Stimulated activated CD4-positive, alpha-beta T cell treated with anti-CD3 and anti-CD28 coated beads, TNF-alpha, amount 100 ng/mL, for 4 hours (primary cell): ENCODE data around the gene GNG8.
A peak's percentile ranks its signal among the peaks of the same experiment; 100 is the strongest.

Experiments used
- DNase-seq, 3 experiments: peaks; one replicate each; pipeline ENCODE4 v3.0.0-alpha.2; 2020; ENCODE audit warnings: low read depth in 3 of 3

Gene GNG8

DNA sequence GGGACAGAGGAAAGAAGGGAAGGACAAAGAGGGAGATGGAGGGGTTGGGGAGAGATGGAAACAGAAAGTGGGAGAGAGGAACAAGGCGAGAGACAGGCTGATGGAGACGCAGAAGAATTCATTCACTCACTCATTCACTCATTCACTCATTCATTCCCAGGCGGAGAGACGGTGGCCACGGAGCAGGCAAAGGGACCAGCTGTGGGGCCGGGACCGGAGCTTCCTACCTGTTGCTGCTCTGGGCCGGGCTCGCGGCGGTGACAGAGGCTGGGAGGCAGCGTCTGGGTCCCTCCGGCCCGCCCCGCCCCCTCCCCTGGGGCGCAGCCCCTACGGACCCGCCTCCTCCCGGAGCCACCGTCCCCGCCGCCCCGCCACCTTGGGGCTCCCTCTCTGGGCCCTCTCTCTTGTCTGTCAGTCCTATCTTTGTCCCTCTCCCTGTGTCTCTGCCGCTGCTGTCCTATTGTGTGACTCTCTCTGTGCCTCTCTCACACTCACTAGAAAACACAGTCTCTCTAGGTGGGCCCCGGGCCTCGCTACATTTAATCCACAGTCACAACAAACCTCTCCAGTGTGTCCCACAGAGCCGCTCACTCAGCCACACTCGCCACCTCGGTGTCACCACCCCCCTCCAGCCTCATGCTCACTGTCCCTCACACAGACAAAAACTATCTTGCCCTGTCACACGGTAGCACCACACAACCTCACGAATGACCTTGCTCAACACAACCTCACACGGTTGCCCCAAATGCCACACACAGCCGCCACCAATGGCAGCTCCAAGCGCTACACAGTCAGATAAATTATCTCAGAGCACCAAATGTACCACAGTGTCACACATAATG is at the start of gene GNG8:
Gene GNG8, minus strand, starts transcription at position 283 of the 842 bp plus-strand sequence. CDS start 1,520 bp downstream, outside the sequence.
- DNase-seq, result no peak

DNA sequence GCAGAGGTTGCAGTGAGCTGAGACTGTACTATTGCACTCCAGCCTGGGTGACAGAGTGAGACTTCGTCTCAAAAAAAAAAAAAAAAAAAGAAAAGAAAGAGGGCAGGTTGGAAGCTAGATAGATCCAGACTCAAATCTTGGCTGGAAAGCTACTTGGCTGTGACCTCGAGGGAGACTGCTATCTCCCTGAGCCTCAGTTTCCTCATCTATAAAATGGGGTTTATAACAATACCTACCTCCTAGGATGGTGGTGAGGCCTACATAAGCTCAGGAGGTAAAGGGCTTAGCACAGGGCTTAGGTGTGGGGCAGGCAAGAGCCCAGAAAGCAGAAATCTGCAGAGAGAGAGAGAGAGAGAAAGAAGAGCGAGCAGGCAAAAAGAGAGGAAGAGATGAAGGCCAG is 49.2 kb upstream of the GNG8 start:
- DNase-seq, result no peak

- peak; percentile 21 to 42 (median 34) for DNase-seq
These were observed 42.2 kb upstream of the GNG8 start for GRCh38 chr19:46678110-46678732.

DNA sequence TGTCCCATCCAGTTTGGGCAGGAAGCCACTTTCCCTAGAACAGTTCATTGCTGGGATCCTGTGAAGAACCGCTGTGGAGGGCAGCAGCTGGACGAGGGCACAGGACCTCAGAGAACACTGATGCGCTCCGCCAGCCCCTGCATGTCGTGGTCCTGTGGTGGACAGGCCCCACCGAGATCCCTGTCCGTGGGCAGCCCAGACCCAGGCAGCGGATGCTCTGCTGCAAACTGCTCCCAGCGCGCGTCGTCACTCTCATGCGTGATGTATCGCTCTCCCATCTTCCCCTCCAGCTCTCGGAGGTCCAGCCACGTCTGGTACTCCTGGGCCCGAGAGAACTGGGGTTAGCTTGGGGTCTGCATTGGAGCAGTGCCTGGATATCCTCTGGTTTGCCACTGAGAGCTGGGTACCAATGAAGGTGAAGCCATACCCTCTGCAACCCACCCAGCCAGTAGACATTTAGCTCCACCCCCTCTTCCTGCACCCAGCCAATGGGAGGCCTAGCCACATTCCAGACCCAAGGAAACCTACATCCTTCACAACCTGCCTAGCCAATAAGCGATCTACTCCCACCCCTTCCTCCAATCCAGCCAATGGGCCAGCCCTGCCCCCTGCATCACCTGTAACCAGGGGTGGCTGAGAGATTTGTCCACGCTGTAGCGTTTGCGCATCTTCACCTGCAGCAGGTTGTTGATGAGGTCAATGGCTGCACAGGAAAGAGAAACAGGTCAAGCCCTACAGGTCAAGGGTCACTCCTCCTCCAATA is 38.6 kb upstream of the GNG8 start:
- DNase-seq, result no peak

DNA sequence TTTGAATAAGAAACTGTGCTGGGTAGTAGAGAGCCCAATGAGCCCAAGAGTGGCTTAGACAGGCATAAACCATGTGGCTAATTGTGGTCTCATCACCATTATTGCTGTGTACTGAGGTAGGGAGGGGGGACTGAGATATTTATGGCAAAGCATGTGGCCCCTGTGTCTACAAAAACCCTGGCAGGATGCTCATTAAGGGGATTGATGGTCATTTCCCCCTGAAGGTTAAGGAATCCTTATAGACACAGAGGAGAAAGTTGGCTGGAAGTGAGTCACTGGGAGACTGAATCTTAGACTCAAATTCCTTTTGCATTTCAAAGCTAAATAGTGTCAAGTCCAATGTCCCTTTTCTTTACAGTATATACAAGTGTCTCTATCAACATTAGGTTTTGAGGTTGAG is 34.8 kb upstream of the GNG8 start:
- DNase-seq, result no peak

- DNase-seq, result no peak
These were observed 32.7 kb upstream of the GNG8 start for GRCh38 chr19:46668662-46669061.

DNA sequence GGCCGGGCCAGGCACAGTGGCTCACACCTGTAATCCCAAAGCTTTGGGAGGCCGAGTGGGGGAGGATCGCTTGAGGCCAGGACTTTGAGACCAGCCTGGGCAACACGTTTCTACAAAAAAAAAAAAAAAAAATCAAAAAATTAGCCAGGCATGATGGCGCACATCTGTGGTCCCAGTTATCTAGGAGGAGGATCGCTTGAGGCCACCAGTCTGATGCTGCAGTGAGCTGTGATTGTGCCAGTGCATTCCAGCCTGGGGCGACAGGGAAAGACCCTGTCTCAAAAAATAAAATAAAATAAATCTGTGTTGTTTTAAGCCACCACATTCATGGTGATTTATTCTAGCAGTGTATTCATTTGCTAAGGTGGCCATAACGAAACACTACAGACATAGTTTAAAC is 29.1 kb upstream of the GNG8 start:
- DNase-seq, result no peak

DNA sequence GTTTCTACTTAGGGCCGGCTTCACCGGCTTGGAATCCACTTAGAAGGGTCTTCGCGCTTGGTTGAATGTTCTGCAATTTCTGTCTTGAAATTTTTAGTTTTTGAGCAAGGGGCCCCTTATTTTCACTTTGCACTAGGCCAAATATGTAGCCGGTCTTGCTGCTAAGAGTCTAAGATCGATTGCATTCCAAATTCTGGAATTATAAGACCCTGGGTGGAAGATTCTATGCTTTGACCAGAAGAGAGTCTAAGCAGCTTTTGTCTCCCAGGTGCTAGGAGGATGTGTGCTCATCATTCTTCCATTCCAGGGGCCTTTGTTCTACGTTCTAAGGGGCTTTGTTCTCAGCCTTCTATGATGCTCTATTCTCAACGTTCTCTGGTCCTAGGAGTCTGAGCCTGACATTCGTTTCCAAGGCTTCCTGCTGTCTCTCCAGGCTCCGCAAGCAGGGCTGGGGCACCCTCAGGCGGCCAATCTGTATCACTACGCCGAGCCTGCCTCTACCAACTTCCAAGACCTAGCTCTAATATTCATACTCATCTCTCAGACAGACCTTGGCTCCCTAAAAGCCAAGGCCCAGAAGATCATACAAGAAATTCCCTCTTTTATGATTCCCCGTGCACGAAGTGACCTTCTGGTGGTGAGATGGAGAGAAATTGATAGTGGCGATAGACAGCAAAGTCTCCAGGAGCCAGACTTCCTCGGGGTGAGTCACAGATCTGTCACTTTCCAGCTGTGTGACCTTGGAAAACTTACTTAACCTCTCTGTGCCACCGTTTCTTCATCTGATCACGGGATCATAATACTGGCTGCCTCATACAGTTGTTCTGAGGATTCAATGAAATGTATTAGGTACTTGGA is 26.0 kb upstream of the GNG8 start:
- DNase-seq, result peak in 2 of 3 experiments; percentile 55 to 60

DNA sequence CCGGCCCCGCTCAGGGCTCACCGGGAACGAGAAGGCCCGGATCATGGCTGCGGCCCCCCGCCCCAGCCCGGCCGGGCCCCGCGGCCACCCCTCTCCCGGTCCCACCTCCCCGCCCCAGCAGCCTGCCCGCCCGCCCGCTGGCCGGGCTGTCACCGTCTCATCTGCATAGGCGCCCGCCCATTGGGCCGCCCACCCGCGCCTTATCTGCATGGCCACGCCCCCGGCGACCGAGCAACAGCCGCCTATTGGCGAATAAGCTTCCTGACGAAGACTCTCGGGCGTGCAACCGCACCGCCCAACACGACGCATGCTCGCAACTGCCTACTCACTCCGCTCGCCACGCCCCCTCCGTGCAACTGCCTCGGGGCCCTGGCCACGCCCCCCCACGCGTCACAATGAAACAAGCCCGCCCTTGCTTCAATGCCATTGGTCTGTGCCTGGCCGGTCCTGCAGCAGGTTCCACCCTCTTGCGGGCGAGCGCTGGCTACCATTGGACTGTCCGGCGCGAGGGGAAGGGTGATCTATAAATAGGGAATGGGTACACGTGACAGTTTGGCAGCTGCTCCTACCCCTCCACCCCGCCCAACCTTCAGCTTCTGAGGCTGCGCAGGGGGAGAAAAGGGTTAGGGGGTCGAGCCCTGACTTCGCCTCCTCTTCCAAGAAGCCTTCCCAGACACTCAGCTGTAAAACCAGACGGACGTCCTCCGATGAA is 25.2 kb upstream of the GNG8 start, which contains the start of gene DACT3:
Gene DACT3, minus strand, starts transcription at position 163 of the 712 bp plus-strand sequence. Its CDS starts 118 bp downstream, at position 45.
- DNase-seq, result peak; percentile 100

DNA sequence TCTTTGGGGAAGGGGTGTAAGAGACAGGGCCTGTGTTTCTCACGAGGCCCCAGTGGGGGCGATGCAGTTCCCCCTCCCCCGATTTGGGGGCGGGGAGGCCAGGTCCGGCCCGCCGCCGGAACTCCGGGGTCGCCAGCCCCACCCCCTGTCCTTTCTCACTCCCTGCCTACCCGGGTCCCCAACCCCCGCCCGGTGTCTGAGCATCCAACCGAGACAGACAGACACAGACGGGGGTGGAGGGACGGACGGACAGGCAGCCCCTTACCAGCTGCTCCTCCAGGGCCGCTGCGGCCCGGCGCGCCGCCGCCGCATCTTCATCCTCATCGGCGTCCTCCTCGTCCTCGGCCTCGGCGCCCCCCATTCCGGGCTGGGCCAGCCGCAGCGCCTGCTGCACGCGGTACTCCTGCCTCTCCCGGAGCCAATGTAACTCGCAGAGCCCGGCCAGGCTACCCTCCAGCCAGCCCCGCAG is 24.6 kb upstream of the GNG8 start:
- DNase-seq, result no peak

- no peak for DNase-seq
These were observed 24.1 kb upstream of the GNG8 start for GRCh38 chr19:46660008-46660517.

DNA sequence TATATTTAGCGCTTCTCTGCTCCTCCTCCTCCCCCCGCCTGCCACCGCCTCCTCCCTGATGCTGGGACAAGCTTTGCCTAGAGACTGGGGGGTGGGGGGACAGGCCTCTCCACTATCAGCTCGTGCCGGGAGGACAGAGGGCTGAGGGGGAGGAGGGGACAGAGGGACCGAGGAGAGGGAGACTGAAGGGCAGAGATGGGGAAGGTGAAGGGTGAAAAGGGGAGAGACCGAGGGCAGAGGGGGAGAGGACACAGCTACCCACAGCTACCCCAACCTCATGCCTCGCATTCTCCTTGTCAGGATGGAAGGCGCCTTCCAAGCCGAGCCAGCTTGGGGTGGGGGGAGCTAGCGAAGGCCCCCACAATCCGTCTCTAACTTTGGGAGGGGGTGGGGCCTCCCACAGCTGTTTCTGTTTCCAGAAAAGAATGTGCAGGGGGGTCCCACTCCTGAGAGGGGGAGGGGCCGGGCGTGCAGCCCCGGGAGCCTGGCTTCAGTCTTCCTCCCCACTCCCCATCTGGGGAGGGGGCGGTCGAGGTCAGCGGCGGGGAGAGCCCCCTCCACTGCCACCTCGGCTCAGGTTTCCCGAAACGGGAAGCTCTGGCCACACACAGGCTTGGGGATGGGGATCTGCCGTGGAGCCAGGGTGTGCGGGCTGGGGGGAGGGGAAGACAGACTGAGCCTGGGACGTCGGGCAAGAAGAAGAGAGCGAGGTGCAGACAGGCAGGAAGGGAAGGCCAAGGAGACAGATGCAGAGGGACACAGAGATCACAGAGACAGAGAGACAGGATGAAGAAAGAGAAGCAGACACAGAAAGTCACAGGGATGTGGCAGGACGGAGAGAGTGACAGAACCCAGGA is 23.4 kb upstream of the GNG8 start:
- no peak for DNase-seq

- no peak for DNase-seq
These were observed 20.5 kb upstream of the GNG8 start for GRCh38 chr19:46656541-46656940.

- no peak for DNase-seq
These were observed 18.7 kb upstream of the GNG8 start for GRCh38 chr19:46654621-46655152.

DNA sequence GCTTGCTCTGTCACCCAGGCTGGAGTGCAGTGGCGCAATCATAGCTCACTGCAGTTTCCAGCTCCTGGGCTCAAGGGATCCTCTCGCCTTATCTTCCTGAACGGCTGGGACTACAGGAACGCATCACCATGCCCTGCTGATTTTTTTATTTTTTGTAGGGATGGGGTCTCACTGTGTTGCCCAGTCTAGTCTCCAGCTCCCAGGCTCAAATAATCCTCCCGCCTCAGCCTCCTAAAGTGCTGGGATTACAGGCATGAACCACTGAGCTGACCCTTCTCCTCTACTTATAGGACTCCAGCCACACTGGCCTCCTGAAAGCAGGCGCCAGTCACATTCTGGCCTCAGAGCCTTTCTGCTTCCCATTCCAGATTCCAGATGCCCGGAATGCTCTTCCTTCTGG is 14.4 kb upstream of the GNG8 start:
- DNase-seq, result no peak

DNA sequence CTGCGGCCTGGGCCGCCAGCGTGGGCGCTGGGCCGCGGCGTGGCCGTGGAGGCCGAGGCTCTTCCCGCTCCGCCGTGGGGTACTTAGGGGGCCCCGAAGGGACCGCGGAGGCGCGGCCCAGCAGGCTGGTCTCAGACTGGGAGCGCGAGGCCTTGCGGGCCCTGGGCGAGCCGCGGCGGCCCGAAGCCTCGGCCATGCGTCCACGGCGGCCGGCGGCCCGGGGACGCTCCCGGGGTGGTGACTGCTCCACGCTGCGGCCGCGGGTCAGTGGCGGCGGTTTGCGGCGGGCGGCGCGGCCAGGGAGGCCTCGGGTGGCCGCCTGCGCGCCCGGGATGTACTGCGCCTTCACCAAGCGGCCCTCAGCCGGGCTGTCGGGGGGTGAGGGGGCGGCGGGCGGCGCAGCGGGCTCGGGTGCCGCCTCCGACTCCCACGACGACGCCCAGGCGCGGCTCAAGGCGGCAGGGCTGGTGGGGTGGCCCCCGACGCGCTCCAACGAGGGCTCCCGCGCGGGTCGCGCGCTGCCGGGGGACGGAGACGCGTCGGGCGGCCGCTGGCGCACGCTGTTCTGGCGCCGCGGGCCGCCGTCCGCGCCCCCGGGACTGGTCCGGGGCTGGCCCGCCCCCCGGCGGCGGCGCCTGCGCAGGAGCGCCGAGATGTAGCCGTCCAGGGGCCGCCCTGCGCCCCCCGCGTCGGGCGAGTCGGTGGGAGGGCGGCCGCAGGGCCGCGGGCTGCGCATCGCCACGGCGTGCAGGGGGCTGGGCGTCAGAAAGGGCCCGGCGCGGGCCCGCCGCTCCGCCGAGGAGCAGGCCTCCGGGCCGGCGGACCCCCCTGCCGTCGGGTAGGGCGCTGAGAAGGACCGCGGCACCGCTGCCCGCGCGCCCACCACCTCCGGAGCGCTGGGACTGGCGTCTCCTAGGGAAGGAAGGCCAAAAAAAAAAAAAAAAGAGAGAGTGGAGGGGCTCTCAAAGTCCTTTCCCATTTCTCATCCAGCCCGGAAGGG is 13.3 kb upstream of the GNG8 start:
- no peak for DNase-seq

DNA sequence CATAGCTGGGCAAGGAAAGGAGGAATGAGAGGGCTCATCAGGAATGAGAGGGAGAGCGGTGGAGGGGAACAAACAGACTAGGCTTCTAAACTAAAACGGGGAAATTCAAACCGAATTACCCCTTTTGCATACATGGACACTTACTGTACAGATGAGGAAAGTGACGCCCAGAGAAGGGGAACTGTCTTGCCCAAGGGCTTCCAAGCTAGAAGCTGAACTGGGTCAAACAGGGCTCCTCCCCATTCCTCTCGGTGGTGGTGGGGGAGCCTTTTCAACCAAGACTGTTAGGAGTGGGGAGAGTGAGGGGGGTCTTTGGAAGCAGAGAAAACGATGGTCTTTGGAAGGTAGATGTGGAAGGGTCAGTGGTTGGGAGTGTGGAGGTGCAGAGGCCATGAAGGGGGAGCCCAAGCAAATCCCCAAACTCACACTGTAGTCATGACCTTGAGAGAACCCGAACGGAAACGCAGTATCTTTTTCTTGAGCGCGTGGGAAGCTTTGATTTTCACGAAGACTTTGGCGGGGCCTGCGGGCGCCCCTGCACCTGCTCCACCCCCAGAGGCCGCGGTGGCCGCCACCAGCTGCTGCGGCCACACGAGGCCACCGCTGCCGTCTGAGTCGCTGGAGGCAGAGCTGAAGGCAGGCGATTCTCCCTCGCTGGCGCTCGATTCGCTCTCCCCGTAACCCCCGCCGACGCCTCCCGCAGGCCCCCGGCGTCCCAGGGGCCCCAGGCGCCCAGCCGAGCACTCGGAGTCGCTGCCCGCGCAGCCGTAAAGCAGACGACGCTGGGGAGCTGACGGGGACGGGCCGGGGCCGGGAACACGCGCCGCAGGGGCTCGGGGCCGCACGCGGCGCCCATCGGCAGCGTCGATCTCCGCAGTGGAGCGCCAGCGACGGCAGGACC is 12.3 kb upstream of the GNG8 start:
- no peak for DNase-seq
